HG03039 (cell line): Measurements from ENCODE around the gene RNASE11.

ENCODE experiments used
- ATAC-seq: cut with Tn5 transposase; IDR thresholded peaks from one replicate; pipeline ENCODE4 v1.9.1; 2021; ENCODE audit warnings: mild to moderate bottlenecking, moderate library complexity; ENCODE audit not compliant: unreplicated experiment

The RNASE11 gene

GRCh38 chr14:20546877-20547276, 40.9 kb downstream of the RNASE11 start:
- no peak for ATAC-seq

GRCh38 chr14:20539906-20540305, 47.9 kb downstream of the RNASE11 start:
- no peak for ATAC-seq
